Vagina (tissue), 2 donors: ENCODE results near the gene RNF10. TPM values are rescaled to one million over a fixed set of nuclear protein-coding genes. Genes with fewer than 3 reads are reported as not detected.
"Not testable (repeated sequence)": the region's sequence is repeated elsewhere in the genome, so short reads cannot be mapped to it uniquely, and the experiment has no call there.

Source experiments
- DNase-seq, 2 donors: peaks; one replicate each; pipeline ENCODE4 v3.0.0-alpha.2; 2017; ENCODE audit errors: extremely low spot score in 2 of 2
- H3K27ac ChIP-seq: fragments of 200-600 bp; sonication (generic); one replicate; pipeline ENCODE4 v1.5.1; 2019
- H3K27me3 ChIP-seq: fragments of 200-600 bp; sonication (generic); one replicate; pipeline ENCODE4 v1.5.1; 2019
- H3K36me3 ChIP-seq, 2 donors: fragments of 200-600 bp; sonication (generic); one replicate each; pipeline ENCODE4 v1.5.1; 2017 to 2019
- H3K4me1 ChIP-seq: fragments of 200-600 bp; sonication (generic); one replicate; pipeline ENCODE4 v1.5.1; 2019
- H3K4me3 ChIP-seq, 2 donors: fragments of 200-600 bp; sonication (generic); 1 replicate in 1 of 2; 2 replicates in 1 of 2; pipeline ENCODE4 v1.5.1; 2016 to 2019
- H3K9me3 ChIP-seq: fragments of 200-600 bp; sonication (generic); one replicate; pipeline ENCODE4 v1.5.1; 2019
- POLR2A ChIP-seq, 2 donors: fragments of 450-650 bp; IDR thresholded peaks; one replicate each; pipeline ENCODE4 v1.6.1; 2017; ENCODE audit warnings: antibody characterized with exemption in 2 of 2, mild to moderate bottlenecking in 2 of 2, moderate library complexity in 2 of 2
- POLR2AphosphoS5 ChIP-seq, 2 donors: sonication (generic); formaldehyde crosslinking; IDR thresholded peaks; one replicate each; pipeline ENCODE4 v1.9.0; 2017; ENCODE audit warnings: antibody characterized with exemption in 2 of 2, mild to moderate bottlenecking in 2 of 2, low read depth in 1 of 2; ENCODE audit not compliant: insufficient read depth in 1 of 2
- intact Hi-C: fragments of 100-400 bp; cut with DNase I; formaldehyde crosslinking; loops from one replicate; pipeline ENCODE4 v1.15.1; 2023
- total RNA-seq: library from RNA; depleted of rRNA; stranded (reverse); fragments of >200 nt; gene quantifications from one replicate; pipeline ENCODE4 v1.2.3, GENCODE V29; 2016
- TF ChIP-seq, protein P1 (sequence below), 3 experiments: fragments of 450-650 bp in 2 of 3; fragments of 200-600 bp in 1 of 3; sonication (generic) in 1 of 3; IDR thresholded peaks; one replicate each; pipeline ENCODE4 v1.5.1; 2017 to 2019; ENCODE audit warnings: antibody characterized with exemption in 3 of 3, mild to moderate bottlenecking in 2 of 3, moderate library complexity in 2 of 3

The RNF10 gene
- total RNA-seq, 1 donor from 2014 or later = 161 TPM

GRCh38 chr12:120504587-120504986 lies 29.6 kb upstream of the RNF10 start:
- intact Hi-C loops = no loop called here
- Histone ChIP-seq H3K36me3 (peaks cover 0 to 43% of the 10 kb centered on the region in 2 donors), H3K27ac (no peak overlapping the region), H3K4me1 (no peaks in the 10 kb centered on the region), H3K9me3 (no peaks in the 10 kb centered on the region), H3K4me3 (no peak overlapping the region), H3K27me3 (no peaks in the 10 kb centered on the region)
- TF ChIP-seq POLR2A (IDR thresholded peaks at IDR 0.05) = no peak
- DNase-seq = no peak

DNA sequence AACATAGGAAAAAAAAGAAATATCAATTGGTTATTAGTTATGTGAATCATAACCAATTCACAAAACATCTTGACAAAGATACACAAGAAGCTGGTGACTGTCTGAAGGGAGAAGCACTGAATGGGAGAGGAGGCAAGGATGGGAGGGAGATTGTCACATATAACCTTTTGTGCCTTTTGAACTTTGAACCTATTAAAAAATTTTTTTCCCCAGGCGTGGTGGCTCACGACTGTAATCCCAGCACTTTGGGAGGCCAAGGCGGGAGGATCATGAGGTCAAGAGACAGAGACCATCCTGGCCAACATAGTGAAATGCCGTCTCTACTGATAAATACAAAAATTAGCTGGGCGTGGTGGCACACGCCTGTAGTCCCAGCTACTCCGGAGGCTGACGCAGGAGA lies 25.6 kb upstream of the RNF10 start:
- H3K27ac ChIP-seq = no peak overlapping the region
- intact Hi-C loops = no loop called here
- TF ChIP-seq POLR2AphosphoS5 (IDR thresholded peaks at IDR 0.05; ENCODE audit: insufficient read depth in 1 of 2, low read depth in 1 of 2) = no peak
- TF ChIP-seq, protein P1, sequence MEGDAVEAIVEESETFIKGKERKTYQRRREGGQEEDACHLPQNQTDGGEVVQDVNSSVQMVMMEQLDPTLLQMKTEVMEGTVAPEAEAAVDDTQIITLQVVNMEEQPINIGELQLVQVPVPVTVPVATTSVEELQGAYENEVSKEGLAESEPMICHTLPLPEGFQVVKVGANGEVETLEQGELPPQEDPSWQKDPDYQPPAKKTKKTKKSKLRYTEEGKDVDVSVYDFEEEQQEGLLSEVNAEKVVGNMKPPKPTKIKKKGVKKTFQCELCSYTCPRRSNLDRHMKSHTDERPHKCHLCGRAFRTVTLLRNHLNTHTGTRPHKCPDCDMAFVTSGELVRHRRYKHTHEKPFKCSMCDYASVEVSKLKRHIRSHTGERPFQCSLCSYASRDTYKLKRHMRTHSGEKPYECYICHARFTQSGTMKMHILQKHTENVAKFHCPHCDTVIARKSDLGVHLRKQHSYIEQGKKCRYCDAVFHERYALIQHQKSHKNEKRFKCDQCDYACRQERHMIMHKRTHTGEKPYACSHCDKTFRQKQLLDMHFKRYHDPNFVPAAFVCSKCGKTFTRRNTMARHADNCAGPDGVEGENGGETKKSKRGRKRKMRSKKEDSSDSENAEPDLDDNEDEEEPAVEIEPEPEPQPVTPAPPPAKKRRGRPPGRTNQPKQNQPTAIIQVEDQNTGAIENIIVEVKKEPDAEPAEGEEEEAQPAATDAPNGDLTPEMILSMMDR (IDR thresholded peaks at IDR 0.05) = no peak
- no peak for TF ChIP-seq POLR2A (IDR thresholded peaks at IDR 0.05)
- H3K4me3 ChIP-seq = no peak overlapping the region
- H3K36me3 ChIP-seq = peaks cover 0 to 49% of the 10 kb centered on the region in 2 donors
- H3K27me3 ChIP-seq = no peaks in the 10 kb centered on the region
- no peak for DNase-seq
- H3K9me3 ChIP-seq = no peaks in the 10 kb centered on the region
- no peaks in the 10 kb centered on the region for H3K4me1 ChIP-seq

GRCh38 chr12:120514002-120514401 lies 20.2 kb upstream of the RNF10 start:
- Histone ChIP-seq H3K4me3 (no peak overlapping the region), H3K36me3 (peaks cover 0 to 58% of the 10 kb centered on the region in 2 donors), H3K27ac (no peak overlapping the region), H3K27me3 (no peaks in the 10 kb centered on the region), H3K4me1 (no peaks in the 10 kb centered on the region), H3K9me3 (no peaks in the 10 kb centered on the region)
- intact Hi-C loops = no loop called here
- TF ChIP-seq POLR2A (IDR thresholded peaks at IDR 0.05) (no peak), POLR2AphosphoS5 (IDR thresholded peaks at IDR 0.05; ENCODE audit: insufficient read depth in 1 of 2, low read depth in 1 of 2) (no peak)
- TF ChIP-seq, protein P1 (IDR thresholded peaks at IDR 0.05) = no peak
- no peak for DNase-seq

DNA sequence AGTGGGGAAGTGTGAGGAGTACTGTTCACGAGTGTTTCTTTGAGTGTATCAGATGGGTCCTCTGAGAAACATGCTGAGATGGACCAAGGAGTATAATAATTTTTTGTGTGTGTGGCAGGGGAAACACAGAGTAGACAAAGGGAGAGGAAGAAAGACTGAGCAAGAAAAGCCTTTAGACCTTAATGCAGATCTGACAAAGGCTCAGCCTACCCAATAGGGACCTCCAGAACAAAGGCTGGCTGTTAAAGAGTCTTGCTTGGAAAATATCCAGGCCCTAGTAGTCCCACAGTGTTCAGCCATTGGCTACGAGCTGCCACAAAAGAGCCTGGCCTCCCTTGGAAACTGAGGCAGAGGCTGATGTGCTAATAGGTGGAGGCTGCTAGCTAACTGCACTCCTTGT lies 18.7 kb upstream of the RNF10 start:
- Histone ChIP-seq H3K36me3 (peaks cover 0 to 44% of the 10 kb centered on the region in 2 donors), H3K27ac (no peak overlapping the region), H3K9me3 (no peaks in the 10 kb centered on the region), H3K4me3 (no peak overlapping the region), H3K4me1 (no peaks in the 10 kb centered on the region), H3K27me3 (no peaks in the 10 kb centered on the region)
- TF ChIP-seq, protein P1 (IDR thresholded peaks at IDR 0.05) = no peak
- TF ChIP-seq POLR2A (IDR thresholded peaks at IDR 0.05) (no peak), POLR2AphosphoS5 (IDR thresholded peaks at IDR 0.05; ENCODE audit: insufficient read depth in 1 of 2, low read depth in 1 of 2) (no peak)
- no peak for DNase-seq
- intact Hi-C loops = no loop called here

DNA sequence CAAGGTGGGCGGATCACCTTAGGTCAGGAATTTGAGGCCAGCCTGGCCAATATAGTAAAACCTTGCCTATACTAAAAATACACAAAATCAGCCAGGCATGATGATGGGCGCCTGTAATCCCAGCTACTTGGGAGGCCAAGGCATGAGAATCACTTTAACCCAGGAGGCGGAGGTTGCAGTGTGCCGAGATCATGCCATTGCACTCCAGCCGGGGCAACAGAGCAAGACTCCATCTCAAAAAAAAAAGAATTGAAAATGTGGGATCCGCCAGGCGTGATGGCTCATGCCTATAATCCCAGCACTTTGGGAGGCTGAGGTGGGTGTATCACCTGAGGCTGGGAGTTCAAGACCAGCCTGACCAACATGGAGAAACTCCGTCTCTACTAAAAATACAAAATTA lies 14.8 kb upstream of the RNF10 start:
- H3K9me3 ChIP-seq, intact Hi-C loops, H3K27ac ChIP-seq, H3K4me1 ChIP-seq, H3K27me3 ChIP-seq, H3K4me3 ChIP-seq, DNase-seq: not testable (repeated sequence)
- H3K36me3 ChIP-seq = peaks cover 0 to 25% of the 10 kb centered on the region in 2 donors

GRCh38 chr12:120522568-120522967 lies 11.6 kb upstream of the RNF10 start:
- intact Hi-C loops = no loop called here

More at GRCh38 chr12:120522568-120522967, 11.6 kb upstream of the RNF10 start:
- H3K4me3 ChIP-seq = no peak overlapping the region
- H3K36me3 ChIP-seq = no peaks in the 10 kb centered on the region
- no peaks in the 10 kb centered on the region for H3K4me1 ChIP-seq
- no peak overlapping the region for H3K27ac ChIP-seq
- H3K9me3 ChIP-seq = no peaks in the 10 kb centered on the region
- no peak for DNase-seq
- no peaks in the 10 kb centered on the region for H3K27me3 ChIP-seq
- TF ChIP-seq, protein P1 (IDR thresholded peaks at IDR 0.05) = no peak
- TF ChIP-seq POLR2A (IDR thresholded peaks at IDR 0.05) (no peak), POLR2AphosphoS5 (IDR thresholded peaks at IDR 0.05; ENCODE audit: insufficient read depth in 1 of 2, low read depth in 1 of 2) (no peak)
